Astrocyte of the cerebellum (primary cell): Measurements from ENCODE around the gene CLEC4M.
"Not testable (repeated sequence)": the region's sequence is repeated elsewhere in the genome, so short reads cannot be mapped to it uniquely, and the experiment has no call there.

Experiments used
- DNase-seq: peaks from one replicate; pipeline ENCODE4 v3.0.0-alpha.2; 2011; ENCODE audit warnings: low read depth
- H3K4me3 ChIP-seq: 2 replicates; pipeline ENCODE4 v1.5.1; 2011; ENCODE audit warnings: mild to moderate bottlenecking, low read depth, low read length, moderate library complexity
- in situ Hi-C: cut with HindIII; loops from 2 replicates; pipeline ENCODE4 v1.10.0; 2017; ENCODE audit warnings: low sequenced_read_pairs
- TF ChIP-seq, protein P1 (sequence below): IDR thresholded peaks from 2 replicates; pipeline ENCODE4 v1.5.1; 2012; ENCODE audit warnings: low read length, low read depth, moderate library complexity, mild to moderate bottlenecking; ENCODE audit errors: missing control alignments

Gene CLEC4M

DNA sequence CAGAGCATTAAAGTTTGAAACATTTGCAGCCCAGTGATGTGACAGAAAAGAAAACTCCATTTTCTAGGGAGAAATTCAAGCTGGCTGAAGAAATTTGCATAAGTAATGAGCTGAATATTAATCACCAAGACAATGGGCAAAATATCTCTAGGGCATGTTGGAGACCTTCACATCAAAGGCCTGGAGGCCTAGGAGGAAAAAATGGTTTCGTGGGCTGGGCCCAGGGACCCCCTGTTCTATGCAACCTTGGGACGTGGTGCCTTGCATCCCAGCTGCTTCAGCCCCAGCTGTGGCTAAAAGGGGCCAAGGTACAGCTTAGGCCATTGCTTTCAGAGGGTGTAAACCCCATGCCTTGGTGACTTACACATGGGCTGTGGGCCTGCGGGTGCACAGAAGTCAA lies 5.7 kb upstream of the CLEC4M start:
- no peak for DNase-seq
- H3K4me3 ChIP-seq = no peak overlapping the region
- in situ Hi-C loops = no loop called here
- TF ChIP-seq, protein P1, sequence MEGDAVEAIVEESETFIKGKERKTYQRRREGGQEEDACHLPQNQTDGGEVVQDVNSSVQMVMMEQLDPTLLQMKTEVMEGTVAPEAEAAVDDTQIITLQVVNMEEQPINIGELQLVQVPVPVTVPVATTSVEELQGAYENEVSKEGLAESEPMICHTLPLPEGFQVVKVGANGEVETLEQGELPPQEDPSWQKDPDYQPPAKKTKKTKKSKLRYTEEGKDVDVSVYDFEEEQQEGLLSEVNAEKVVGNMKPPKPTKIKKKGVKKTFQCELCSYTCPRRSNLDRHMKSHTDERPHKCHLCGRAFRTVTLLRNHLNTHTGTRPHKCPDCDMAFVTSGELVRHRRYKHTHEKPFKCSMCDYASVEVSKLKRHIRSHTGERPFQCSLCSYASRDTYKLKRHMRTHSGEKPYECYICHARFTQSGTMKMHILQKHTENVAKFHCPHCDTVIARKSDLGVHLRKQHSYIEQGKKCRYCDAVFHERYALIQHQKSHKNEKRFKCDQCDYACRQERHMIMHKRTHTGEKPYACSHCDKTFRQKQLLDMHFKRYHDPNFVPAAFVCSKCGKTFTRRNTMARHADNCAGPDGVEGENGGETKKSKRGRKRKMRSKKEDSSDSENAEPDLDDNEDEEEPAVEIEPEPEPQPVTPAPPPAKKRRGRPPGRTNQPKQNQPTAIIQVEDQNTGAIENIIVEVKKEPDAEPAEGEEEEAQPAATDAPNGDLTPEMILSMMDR = no peak

DNA sequence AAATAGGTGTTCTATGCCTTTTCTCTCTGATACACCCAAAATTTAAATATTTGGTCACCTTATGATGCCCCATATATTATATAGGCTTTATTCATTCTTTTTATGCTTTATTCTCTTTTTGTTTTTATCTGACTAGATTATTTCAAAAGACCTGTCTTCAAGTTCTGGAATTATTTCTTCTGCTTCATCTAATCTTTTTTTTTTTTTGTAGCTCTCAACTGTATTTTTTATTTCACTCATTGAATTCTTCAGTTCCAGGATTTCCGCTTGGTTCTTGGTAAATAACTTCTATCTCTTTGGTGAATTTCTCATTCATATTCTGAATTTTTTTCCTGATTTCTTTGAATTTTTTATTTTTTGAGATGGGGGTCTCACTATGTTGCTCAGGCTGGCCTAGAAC lies 3.9 kb upstream of the CLEC4M start:
- no peak overlapping the region for H3K4me3 ChIP-seq
- DNase-seq = no peak
- in situ Hi-C loops = no loop called here
- TF ChIP-seq, protein P1 = no peak

DNA sequence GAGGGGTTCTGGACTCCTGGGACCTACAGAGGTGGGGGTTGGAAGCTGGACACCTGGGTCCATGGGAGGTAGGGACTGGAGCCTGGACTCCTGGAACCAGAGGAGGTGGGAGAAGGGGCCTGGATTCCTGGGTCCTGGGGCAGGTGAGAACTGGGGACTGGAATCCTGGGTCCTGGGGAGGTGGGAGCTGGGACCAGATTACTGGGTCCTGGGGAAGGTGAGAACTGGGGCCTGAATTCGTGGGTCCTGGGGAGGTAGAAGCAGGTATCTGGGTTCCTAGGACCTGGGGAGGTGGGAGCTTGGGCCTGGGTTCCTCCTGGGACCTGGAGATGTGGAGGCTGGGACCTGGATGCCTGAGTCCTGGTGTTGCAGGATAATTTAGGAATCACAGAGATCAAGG lies 653 bp downstream of the CLEC4M start:
- in situ Hi-C loops = no loop called here
- TF ChIP-seq, protein P1 = no peak
- H3K4me3 ChIP-seq = no peak overlapping the region
- DNase-seq = no peak

GRCh38 chr19:7764157-7764556 lies 1.1 kb downstream of the CLEC4M start:
- in situ Hi-C loops, H3K4me3 ChIP-seq, DNase-seq: not testable (repeated sequence)

- DNase-seq, in situ Hi-C loops, H3K4me3 ChIP-seq: not testable (repeated sequence)
Observed at GRCh38 chr19:7765043-7765442, 2.0 kb downstream of the CLEC4M start.

DNA sequence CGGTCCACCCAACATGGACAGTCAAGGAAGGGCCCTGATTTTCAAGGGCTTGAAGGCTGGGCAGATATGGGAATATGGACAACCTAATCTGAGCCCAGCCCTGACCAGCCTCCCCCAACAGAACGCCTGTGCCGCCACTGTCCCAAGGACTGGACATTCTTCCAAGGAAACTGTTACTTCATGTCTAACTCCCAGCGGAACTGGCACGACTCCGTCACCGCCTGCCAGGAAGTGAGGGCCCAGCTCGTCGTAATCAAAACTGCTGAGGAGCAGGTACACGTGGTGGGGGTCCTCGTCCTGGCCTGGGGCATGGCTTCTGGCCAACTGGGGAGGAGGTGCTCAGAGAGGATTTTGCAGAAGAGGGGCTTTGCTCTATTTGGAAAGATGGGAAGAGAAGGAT lies 3.5 kb downstream of the CLEC4M start:
- in situ Hi-C loops = no loop called here
- no peak overlapping the region for H3K4me3 ChIP-seq
- DNase-seq = no peak
- TF ChIP-seq, protein P1 = no peak

DNA sequence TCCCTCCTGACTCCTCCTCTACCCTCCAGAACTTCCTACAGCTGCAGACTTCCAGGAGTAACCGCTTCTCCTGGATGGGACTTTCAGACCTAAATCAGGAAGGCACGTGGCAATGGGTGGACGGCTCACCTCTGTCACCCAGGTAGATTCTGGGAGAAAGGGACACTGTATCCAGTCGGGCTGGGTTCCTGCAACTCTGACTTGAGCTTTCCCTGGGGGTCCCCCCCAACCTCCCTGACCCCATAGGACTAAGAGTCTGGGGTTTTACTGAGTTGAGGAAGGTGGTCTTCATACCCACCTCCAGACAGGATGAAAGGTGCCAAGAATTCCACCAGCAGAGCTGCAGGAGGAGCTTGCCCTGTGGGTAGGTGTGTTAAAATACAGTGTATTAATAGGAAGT lies 4.4 kb downstream of the CLEC4M start:
- in situ Hi-C loops = no loop called here
- TF ChIP-seq, protein P1 = no peak
- DNase-seq = no peak
- no peak overlapping the region for H3K4me3 ChIP-seq

DNA sequence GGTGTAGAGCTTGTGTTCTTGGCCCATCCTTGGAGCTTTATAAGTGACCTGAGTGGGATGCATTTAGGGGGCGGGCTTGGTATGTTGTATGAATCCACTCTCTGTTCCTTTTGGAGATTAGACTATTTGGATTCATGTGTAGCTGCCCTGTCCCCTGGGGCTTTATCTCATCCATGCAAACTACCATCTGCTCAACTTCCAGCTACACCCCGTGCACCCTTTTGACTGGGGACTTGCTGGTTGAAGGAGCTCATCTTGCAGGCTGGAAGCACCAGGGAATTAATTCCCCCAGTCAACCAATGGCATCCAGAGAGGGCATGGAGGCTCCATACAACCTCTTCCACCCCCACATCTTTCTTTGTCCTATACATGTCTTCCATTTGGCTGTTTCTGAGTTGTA lies 6.1 kb downstream of the CLEC4M start:
- in situ Hi-C loops = no loop called here
- TF ChIP-seq, protein P1 = no peak
- no peak overlapping the region for H3K4me3 ChIP-seq
- no peak for DNase-seq
